PC-9 (cell line): ENCODE results near the gene TDP2. TPM values are rescaled to one million over a fixed set of nuclear protein-coding genes. Genes with fewer than 3 reads are reported as not detected.

ENCODE experiments used
- BruUV-seq: library from RNA; stranded (reverse); fragments of 400-500 nt; replicated peaks from 2 replicates; lab custom pipeline; 2021; lab: Mats Ljungman, UMichigan
- CTCF ChIA-PET: fragments of 300-600 bp; sonication (Branson Sonifier 250); formaldehyde crosslinking; loops from one replicate; lab custom pipeline; 2022; ENCODE audit warnings: antibody characterized with exemption; lab: Charles Lee
- POLR2A ChIA-PET: fragments of 300-600 bp; sonication (Branson Sonifier 250); formaldehyde crosslinking; loops from one replicate; lab custom pipeline; 2022; ENCODE audit warnings: antibody characterized with exemption; ENCODE audit not compliant: unreplicated experiment; lab: Charles Lee
- DNase-seq, 2 experiments: peaks; one replicate each; pipeline versions ENCODE4 v3.0.0 to v3.0.0-alpha.2; 2015 to 2022; ENCODE audit warnings: mixed read lengths in 1 of 2
- H2AFZ ChIP-seq: fragments of 200-600 bp; sonication (generic); 2 replicates; pipeline ENCODE4 v1.8.1; 2017; ENCODE audit warnings: antibody characterized with exemption
- H3F3A ChIP-seq: fragments of 200-600 bp; sonication (generic); 2 replicates; pipeline ENCODE4 v1.8.1; 2017; ENCODE audit warnings: antibody characterized with exemption, mild to moderate bottlenecking, low read depth; ENCODE audit not compliant: insufficient read depth
- H3K27ac ChIP-seq: fragments of 200-600 bp; sonication (generic); 2 replicates; pipeline ENCODE4 v1.6.1; 2016; ENCODE audit warnings: mixed run types
- H3K27me3 ChIP-seq: fragments of 200-600 bp; sonication (generic); 2 replicates; pipeline ENCODE4 v1.6.1; 2016; ENCODE audit warnings: low read depth, mixed run types; ENCODE audit not compliant: insufficient read depth
- H3K36me3 ChIP-seq: fragments of 200-600 bp; sonication (generic); 2 replicates; pipeline ENCODE4 v1.6.1; 2016; ENCODE audit warnings: low read depth, mixed run types
- H3K4me1 ChIP-seq: fragments of 200-600 bp; sonication (generic); replicated peaks from 2 replicates; pipeline ENCODE4 v1.6.1; 2016; ENCODE audit warnings: mixed run types; ENCODE audit not compliant: insufficient read depth
- H3K4me2 ChIP-seq: fragments of 200-600 bp; sonication (generic); 2 replicates; pipeline ENCODE4 v1.6.1; 2017; ENCODE audit warnings: mixed run types
- H3K4me3 ChIP-seq: fragments of 200-600 bp; sonication (generic); 2 replicates; pipeline ENCODE4 v1.6.1; 2016; ENCODE audit warnings: mixed run types
- H3K79me2 ChIP-seq: fragments of 200-600 bp; sonication (generic); 2 replicates; pipeline ENCODE4 v1.6.1; 2017; ENCODE audit warnings: low read depth, mixed run types
- H3K9me2 ChIP-seq: fragments of 200-600 bp; sonication (generic); 2 replicates; pipeline ENCODE4 v1.8.1; 2017; ENCODE audit warnings: mild to moderate bottlenecking; ENCODE audit not compliant: insufficient read depth
- H3K9me3 ChIP-seq: fragments of 200-600 bp; sonication (generic); 2 replicates; pipeline ENCODE4 v1.8.1; 2016; ENCODE audit warnings: low read depth; ENCODE audit not compliant: insufficient read depth
- H4K20me1 ChIP-seq: fragments of 200-600 bp; sonication (generic); 2 replicates; pipeline ENCODE4 v1.8.1; 2017; ENCODE audit not compliant: insufficient read depth
- CTCF ChIP-seq: fragments of 200-600 bp; sonication (generic); conservative IDR thresholded peaks from 2 replicates; pipeline ENCODE4 v1.6.1; 2017; ENCODE audit warnings: mixed run types, antibody characterized with exemption, mild to moderate bottlenecking, moderate library complexity
- EZH2 ChIP-seq: fragments of 200-600 bp; sonication (generic); IDR thresholded peaks from 2 replicates; pipeline ENCODE4 v1.8.0; 2017; ENCODE audit warnings: antibody characterized with exemption, low read depth
- intact Hi-C: fragments of 100-400 bp; cut with micrococcal nuclease; formaldehyde crosslinking; loops from one replicate; pipeline ENCODE4 v1.10.0; 2022; ENCODE audit not compliant: unreplicated experiment
- total RNA-seq: library from RNA; stranded (reverse); gene quantifications from 2 replicates; pipeline ENCODE4 v1.2.3, GENCODE V29; 2021

TDP2 gene
- total RNA-seq, 1 experiment from 2014 or later: 95.8 TPM

- BruUV-seq: no TSS peak
- TF ChIP-seq EZH2 (no peak), CTCF (no peak)
- no peak overlapping the region for H2AFZ ChIP-seq
- H3K4me1 ChIP-seq: no peaks in the 10 kb centered on the region
- no peaks in the 10 kb centered on the region for H3K27me3 ChIP-seq
- H3K9me3 ChIP-seq: no peaks in the 10 kb centered on the region
- no peaks in the 10 kb centered on the region for H3F3A ChIP-seq
- POLR2A ChIA-PET: no interaction called here
- no peaks in the 10 kb centered on the region for H3K9me2 ChIP-seq
- CTCF ChIA-PET: no interaction called here
- intact Hi-C loops: no loop called here
- no peak overlapping the region for H3K4me2 ChIP-seq
- no peak overlapping the region for H3K4me3 ChIP-seq
- peaks cover 10% of the 10 kb centered on the region; the same call in 1 of the 2 replicates for H3K36me3 ChIP-seq
- no peak overlapping the region for H3K27ac ChIP-seq
- no peak for DNase-seq
- H4K20me1 ChIP-seq: no peaks in the 10 kb centered on the region
- no peaks in the 10 kb centered on the region for H3K79me2 ChIP-seq
Observed at GRCh38 chr6:24632573-24632972, 34.1 kb downstream of the TDP2 start.

- Histone ChIP-seq H3K9me3 (no peaks in the 10 kb centered on the region), H3K79me2 (no peaks in the 10 kb centered on the region), H3K4me2 (no peak overlapping the region), H3K4me3 (no peak overlapping the region), H3F3A (no peaks in the 10 kb centered on the region; the same call in 1 of the 2 replicates), H3K9me2 (no peaks in the 10 kb centered on the region), H2AFZ (no peak overlapping the region), H3K27me3 (no peaks in the 10 kb centered on the region), H3K27ac (no peak overlapping the region), H4K20me1 (no peaks in the 10 kb centered on the region), H3K36me3 (peaks cover 10% of the 10 kb centered on the region; the same call in 1 of the 2 replicates), H3K4me1 (no peaks in the 10 kb centered on the region)
- BruUV-seq: no TSS peak
- no peak for DNase-seq
- CTCF ChIA-PET: no interaction called here
- POLR2A ChIA-PET: interaction anchor here (0.6 kb wide), 1 partner anchor 16 kb away, joined by 3 read pairs; no protein-coding TSS in a partner anchor
- TF ChIP-seq EZH2 (no peak), CTCF (no peak)
- intact Hi-C loops: no loop called here
Observed at GRCh38 chr6:24631671-24632070, 35.0 kb downstream of the TDP2 start.

- H3K4me3 ChIP-seq: no peak overlapping the region
- no peak overlapping the region for H3K4me2 ChIP-seq
- no peak for DNase-seq
- intact Hi-C loops: no loop called here
- no peaks in the 10 kb centered on the region for H3K79me2 ChIP-seq
- no peak for TF ChIP-seq EZH2
- no peak for TF ChIP-seq CTCF
- peaks cover 9% of the 10 kb centered on the region; the same call in 1 of the 2 replicates for H3K36me3 ChIP-seq
- no TSS peak for BruUV-seq
- H2AFZ ChIP-seq: no peak overlapping the region
- H3K27ac ChIP-seq: no peak overlapping the region
- H4K20me1 ChIP-seq: no peaks in the 10 kb centered on the region
- H3F3A ChIP-seq: no peaks in the 10 kb centered on the region; the same call in 1 of the 2 replicates
- H3K9me2 ChIP-seq: no peaks in the 10 kb centered on the region
- ChIA-PET CTCF (no interaction called here), POLR2A (interaction anchor here (0.6 kb wide), 1 partner anchor 25 kb away, joined by 3 read pairs; no protein-coding TSS in a partner anchor)
- H3K9me3 ChIP-seq: no peaks in the 10 kb centered on the region
- no peaks in the 10 kb centered on the region for H3K4me1 ChIP-seq
- H3K27me3 ChIP-seq: no peaks in the 10 kb centered on the region
Observed at GRCh38 chr6:24630856-24631505, 35.7 kb downstream of the TDP2 start.
